ENCODE measurements around the gene NAP1L4.

The NAP1L4 gene

GRCh38 chr11:2982214-2982613 is 9.9 kb downstream of the NAP1L4 start:
- TF ChIP-seq CTCF (IDR thresholded peaks at IDR 0.05; ENCODE audit: low read length) (no peak), EZH2 (IDR thresholded peaks at IDR 0.05; ENCODE audit: borderline replicate concordance, low read length) (no peak)
- Histone ChIP-seq H3K4me2 (ENCODE audit: low read length) (no peak overlapping the region; the same call in 1 of the 2 replicates), H3K27me3 (ENCODE audit: insufficient read depth, low read length) (no peaks in the 10 kb centered on the region), H2AFZ (ENCODE audit: low read length) (no peak overlapping the region), H3K9ac (ENCODE audit: low read length) (no peak overlapping the region), H3K4me3 (ENCODE audit: low read depth, low read length, poor library complexity, severe bottlenecking) (no peak overlapping the region), H3K36me3 (ENCODE audit: insufficient read depth, low read length) (peaks cover 72% of the 10 kb centered on the region), H3K9me2 (ENCODE audit: low read depth, low read length) (no peaks in the 10 kb centered on the region), H3K4me1 (ENCODE audit: insufficient read depth, low read length, severe bottlenecking) (peaks cover 15% of the 10 kb centered on the region), H3K9me3 (ENCODE audit: low read length) (no peaks in the 10 kb centered on the region), H3K79me2 (ENCODE audit: insufficient read depth, low read length) (peaks cover 93% of the 10 kb centered on the region), H4K20me1 (ENCODE audit: insufficient read depth, low read length) (no peaks in the 10 kb centered on the region), H3F3A (ENCODE audit: insufficient read depth, low read length) (no peaks in the 10 kb centered on the region), H3K27ac (ENCODE audit: low read depth, low read length, poor library complexity, severe bottlenecking) (no peak overlapping the region)

- H3K9me2 ChIP-seq (ENCODE audit: low read depth, low read length), result no peaks in the 10 kb centered on the region
- no peak overlapping the region for H3K9ac ChIP-seq (ENCODE audit: low read length)
- no peaks in the 10 kb centered on the region for H3K27me3 ChIP-seq (ENCODE audit: insufficient read depth, low read length)
- H4K20me1 ChIP-seq (ENCODE audit: insufficient read depth, low read length), result no peaks in the 10 kb centered on the region
- H3K4me2 ChIP-seq (ENCODE audit: low read length), result no peak overlapping the region
- H3K4me3 ChIP-seq (ENCODE audit: low read depth, low read length, poor library complexity, severe bottlenecking), result no peak overlapping the region
- H3K27ac ChIP-seq (ENCODE audit: low read depth, low read length, poor library complexity, severe bottlenecking), result no peak overlapping the region
- H3F3A ChIP-seq (ENCODE audit: insufficient read depth, low read length), result no peaks in the 10 kb centered on the region
- H2AFZ ChIP-seq (ENCODE audit: low read length), result no peak overlapping the region
- TF ChIP-seq CTCF (IDR thresholded peaks at IDR 0.05; ENCODE audit: low read length) (no peak), EZH2 (IDR thresholded peaks at IDR 0.05; ENCODE audit: borderline replicate concordance, low read length) (no peak)
- H3K79me2 ChIP-seq (ENCODE audit: insufficient read depth, low read length), result peaks cover 82% of the 10 kb centered on the region
- H3K9me3 ChIP-seq (ENCODE audit: low read length), result no peaks in the 10 kb centered on the region
- peaks cover 15% of the 10 kb centered on the region for H3K4me1 ChIP-seq (ENCODE audit: insufficient read depth, low read length, severe bottlenecking)
- peaks cover 72% of the 10 kb centered on the region for H3K36me3 ChIP-seq (ENCODE audit: insufficient read depth, low read length)
These were observed 11.0 kb downstream of the NAP1L4 start for GRCh38 chr11:2981130-2981529.

GRCh38 chr11:2980168-2980840 is 11.8 kb downstream of the NAP1L4 start:
- Histone ChIP-seq H3K27me3 (ENCODE audit: insufficient read depth, low read length) (no peaks in the 10 kb centered on the region), H3F3A (ENCODE audit: insufficient read depth, low read length) (no peaks in the 10 kb centered on the region), H3K36me3 (ENCODE audit: insufficient read depth, low read length) (peaks cover 75% of the 10 kb centered on the region), H3K79me2 (ENCODE audit: insufficient read depth, low read length) (peaks cover 74% of the 10 kb centered on the region), H3K4me2 (ENCODE audit: low read length) (no peak overlapping the region), H3K9me2 (ENCODE audit: low read depth, low read length) (no peaks in the 10 kb centered on the region), H3K4me1 (ENCODE audit: insufficient read depth, low read length, severe bottlenecking) (peaks cover 12% of the 10 kb centered on the region), H3K9me3 (ENCODE audit: low read length) (no peaks in the 10 kb centered on the region), H3K4me3 (ENCODE audit: low read depth, low read length, poor library complexity, severe bottlenecking) (no peak overlapping the region), H2AFZ (ENCODE audit: low read length) (no peak overlapping the region), H4K20me1 (ENCODE audit: insufficient read depth, low read length) (no peaks in the 10 kb centered on the region), H3K9ac (ENCODE audit: low read length) (no peak overlapping the region), H3K27ac (ENCODE audit: low read depth, low read length, poor library complexity, severe bottlenecking) (no peak overlapping the region)
- TF ChIP-seq CTCF (IDR thresholded peaks at IDR 0.05; ENCODE audit: low read length) (no peak), EZH2 (IDR thresholded peaks at IDR 0.05; ENCODE audit: borderline replicate concordance, low read length) (no peak)

All from OCI-LY1 (cell line).